A673 (cell line): ENCODE results near the gene RAB2B. TPM values are rescaled to one million over a fixed set of nuclear protein-coding genes. Genes with fewer than 3 reads are reported as not detected.

ENCODE experiments used
- BruUV-seq: library from RNA; stranded (reverse); fragments of 400-500 nt; replicated peaks from 2 replicates; lab custom pipeline; 2021; lab: Mats Ljungman, UMichigan
- CTCF ChIA-PET: fragments of 300-600 bp; sonication (Branson Sonifier 250); formaldehyde crosslinking; loops from one replicate; lab custom pipeline; 2022; ENCODE audit warnings: antibody characterized with exemption; lab: Charles Lee
- POLR2A ChIA-PET: fragments of 300-600 bp; sonication (Branson Sonifier 250); formaldehyde crosslinking; loops from one replicate; lab custom pipeline; 2022; ENCODE audit warnings: antibody characterized with exemption; ENCODE audit not compliant: low non-redundant PET; lab: Charles Lee
- DNase-seq: peaks from one replicate; pipeline ENCODE4 v3.0.0-alpha.2; 2015; ENCODE audit warnings: low spot score
- H3K27ac ChIP-seq: fragments of 200-600 bp; sonication (generic); 2 replicates; pipeline ENCODE4 v1.5.1; 2016; ENCODE audit warnings: mixed run types, low read depth, mild to moderate bottlenecking, mixed read lengths, antibody characterized with exemption, low read length; ENCODE audit not compliant: poor library complexity, severe bottlenecking
- H3K27me3 ChIP-seq: fragments of 200-600 bp; sonication (generic); replicated peaks from 2 replicates; pipeline ENCODE4 v1.6.1; 2017; ENCODE audit warnings: mixed run types, low read depth, mild to moderate bottlenecking, mixed read lengths, antibody characterized with exemption, low read length; ENCODE audit not compliant: insufficient read depth, poor library complexity
- H3K36me3 ChIP-seq: fragments of 200-600 bp; sonication (generic); 2 replicates; pipeline ENCODE4 v1.6.1; 2016; ENCODE audit warnings: mixed run types, mild to moderate bottlenecking, mixed read lengths, antibody characterized with exemption, low read length; ENCODE audit not compliant: insufficient read depth, poor library complexity, severe bottlenecking
- H3K4me1 ChIP-seq: fragments of 200-600 bp; sonication (generic); 2 replicates; pipeline ENCODE4 v1.6.1; 2017; ENCODE audit warnings: mixed run types, mild to moderate bottlenecking, mixed read lengths, antibody characterized with exemption, low read length; ENCODE audit not compliant: insufficient read depth, poor library complexity, severe bottlenecking
- H3K4me3 ChIP-seq: fragments of 200-600 bp; sonication (generic); 2 replicates; pipeline ENCODE4 v1.5.1; 2016; ENCODE audit warnings: low read depth, mixed run types, mild to moderate bottlenecking, mixed read lengths, low read length; ENCODE audit not compliant: poor library complexity, severe bottlenecking
- H3K9me3 ChIP-seq: fragments of 200-600 bp; sonication (generic); 2 replicates; pipeline ENCODE4 v1.6.1; 2016; ENCODE audit warnings: mixed run types, low read depth, mild to moderate bottlenecking, mixed read lengths, antibody characterized with exemption, low read length; ENCODE audit not compliant: poor library complexity, severe bottlenecking
- CTCF ChIP-seq: fragments of 300-800, 200-600 bp; sonication (generic); conservative IDR thresholded peaks from 2 replicates; pipeline ENCODE4 v1.5.1; 2017; ENCODE audit warnings: low read depth, mild to moderate bottlenecking, antibody characterized with exemption, low read length, moderate library complexity, mixed read lengths
- EZH2 ChIP-seq: fragments of 200-600 bp; sonication (generic); IDR thresholded peaks from 2 replicates; pipeline ENCODE4 v1.6.1; 2017; ENCODE audit warnings: borderline replicate concordance, low read depth, mild to moderate bottlenecking, mixed read lengths, antibody characterized with exemption, low read length; ENCODE audit not compliant: poor library complexity, severe bottlenecking
- intact Hi-C: fragments of 100-400 bp; cut with micrococcal nuclease; formaldehyde crosslinking; loops from one replicate; pipeline ENCODE4 v1.10.0; 2022; ENCODE audit not compliant: unreplicated experiment
- total RNA-seq: library from RNA; stranded (reverse); gene quantifications from 2 replicates; pipeline ENCODE4 v1.2.3, GENCODE V29; 2021

The RAB2B gene
- total RNA-seq, 1 experiment from 2014 or later: 37.1 TPM

- H3K4me1 ChIP-seq: peaks cover 23% of the 10 kb centered on the region
- no peak for DNase-seq
- no TSS peak for BruUV-seq
- no peak for TF ChIP-seq CTCF
- TF ChIP-seq EZH2: no peak
- H3K4me3 ChIP-seq: no peak overlapping the region
- CTCF ChIA-PET: no interaction called here
- POLR2A ChIA-PET: interaction anchor here (0.7 kb wide), 1 partner anchor 65 kb away, joined by 3 read pairs; no protein-coding TSS in a partner anchor
- H3K36me3 ChIP-seq: peaks cover 47% of the 10 kb centered on the region
- H3K27me3 ChIP-seq: no peaks in the 10 kb centered on the region
- no peaks in the 10 kb centered on the region for H3K9me3 ChIP-seq
- intact Hi-C loops: no loop called here
- peak overlapping the region; percentile 39 for H3K27ac ChIP-seq
Measured at GRCh38 chr14:21520767-21521166, 44.0 kb upstream of the RAB2B start.

DNA sequence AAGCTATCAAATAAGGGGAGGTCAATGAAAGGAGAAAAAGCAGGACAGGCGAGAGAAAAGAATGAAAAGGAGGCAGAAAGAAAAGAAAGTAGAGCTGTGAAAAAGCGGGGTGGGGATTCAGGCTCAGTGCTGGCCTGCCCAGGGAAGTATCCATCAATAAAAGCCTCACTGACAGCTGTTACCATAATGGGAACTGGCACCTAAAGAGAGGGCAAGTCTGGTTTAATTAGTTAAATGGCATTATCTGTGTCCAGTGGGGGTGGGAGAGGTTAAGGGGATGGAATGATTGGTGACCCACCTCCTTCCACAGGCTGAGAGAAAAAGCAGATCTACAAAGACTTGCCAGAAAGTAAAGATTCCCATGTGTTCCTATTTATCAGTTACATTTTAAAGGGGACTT is 42.0 kb upstream of the RAB2B start:
- Histone ChIP-seq H3K4me1 (peaks cover 5% of the 10 kb centered on the region), H3K27ac (peak overlapping the region; percentile 1), H3K36me3 (peaks cover 30% of the 10 kb centered on the region), H3K27me3 (no peaks in the 10 kb centered on the region), H3K4me3 (no peak overlapping the region), H3K9me3 (no peaks in the 10 kb centered on the region)
- ChIA-PET CTCF (no interaction called here), POLR2A (no interaction called here)
- DNase-seq: no peak
- no peak for TF ChIP-seq CTCF
- TF ChIP-seq EZH2: no peak
- intact Hi-C loops: no loop called here
- BruUV-seq: no TSS peak

DNA sequence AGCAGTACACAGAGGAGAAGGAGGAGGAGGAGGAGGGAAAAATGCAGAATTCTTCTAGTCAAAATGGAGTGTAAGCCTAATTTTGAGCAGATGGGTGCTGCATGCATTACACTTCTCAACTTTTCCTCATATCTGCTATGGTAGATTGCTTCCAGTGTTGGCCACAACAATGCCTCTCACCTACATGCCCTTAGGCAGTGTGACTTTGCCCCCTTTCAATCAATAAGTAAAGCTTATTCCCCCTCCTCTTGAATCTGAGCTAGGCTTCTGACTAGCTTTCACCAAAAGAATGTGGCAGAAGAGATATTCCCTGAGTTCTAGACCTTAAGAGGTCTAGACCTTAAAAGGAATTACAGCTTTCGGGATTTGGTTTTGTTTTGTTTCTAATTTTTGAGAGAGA is 37.6 kb upstream of the RAB2B start:
- BruUV-seq: no TSS peak
- Histone ChIP-seq H3K9me3 (no peaks in the 10 kb centered on the region), H3K27ac (no peak overlapping the region), H3K27me3 (no peaks in the 10 kb centered on the region), H3K4me3 (no peak overlapping the region), H3K36me3 (peaks cover 2% of the 10 kb centered on the region), H3K4me1 (peaks cover 4% of the 10 kb centered on the region)
- TF ChIP-seq CTCF (no peak), EZH2 (no peak)
- no peak for DNase-seq
- CTCF ChIA-PET: no interaction called here
- POLR2A ChIA-PET: no interaction called here
- intact Hi-C loops: no loop called here
